Liver (tissue), 9 donors: ENCODE results near the gene OTOG. TPM values are rescaled to one million over a fixed set of nuclear protein-coding genes. Genes with fewer than 3 reads are reported as not detected.

ENCODE experiments used
- DNase-seq: peaks from one replicate; pipeline ENCODE4 v3.0.0-alpha.2; 2017; ENCODE audit warnings: low spot score
- H3K27ac ChIP-seq, 2 donors: one replicate each; pipeline ENCODE4 v1.7.0; 2013; ENCODE audit warnings: inconsistent platforms in 2 of 2, low read length in 2 of 2, control low read depth in 1 of 2, low read depth in 1 of 2, mild to moderate bottlenecking in 1 of 2
- H3K27me3 ChIP-seq, 4 donors: one replicate each; pipeline versions ENCODE4 v1.6.1 to v1.7.0; 2013; ENCODE audit warnings: low read length in 3 of 4, inconsistent platforms in 1 of 4, mild to moderate bottlenecking in 1 of 4, moderate library complexity in 1 of 4; ENCODE audit not compliant: control insufficient read depth in 4 of 4, insufficient read depth in 4 of 4
- H3K36me3 ChIP-seq, 4 donors: one replicate each; pipeline versions ENCODE4 v1.6.1 to v1.7.0; 2013; ENCODE audit warnings: low read length in 3 of 4, mild to moderate bottlenecking in 3 of 4, low read depth in 1 of 4, moderate library complexity in 1 of 4; ENCODE audit not compliant: control insufficient read depth in 4 of 4, insufficient read depth in 3 of 4
- H3K4me1 ChIP-seq, 4 donors: one replicate each; pipeline versions ENCODE4 v1.6.1 to v1.7.0; 2013; ENCODE audit warnings: low read length in 3 of 4, mild to moderate bottlenecking in 3 of 4, moderate library complexity in 1 of 4; ENCODE audit not compliant: control insufficient read depth in 4 of 4, insufficient read depth in 4 of 4
- H3K4me3 ChIP-seq, 3 donors: one replicate each; pipeline versions ENCODE4 v1.6.1 to v1.7.0; 2013; ENCODE audit warnings: low read length in 3 of 3, control low read depth in 1 of 3, low read depth in 1 of 3, mild to moderate bottlenecking in 1 of 3
- H3K9ac ChIP-seq, 2 donors: one replicate each; pipeline ENCODE4 v1.7.0; 2013; ENCODE audit warnings: low read length in 2 of 2, mild to moderate bottlenecking in 2 of 2, moderate library complexity in 2 of 2, control low read depth in 1 of 2, low read depth in 1 of 2
- H3K9me3 ChIP-seq, 4 donors: one replicate each; pipeline versions ENCODE4 v1.6.1 to v1.7.0; 2013; ENCODE audit warnings: low read length in 3 of 4; ENCODE audit not compliant: control insufficient read depth in 4 of 4
- EGR1 ChIP-seq, 2 donors: IDR thresholded peaks; 2 replicates each; pipeline ENCODE4 v1.6.1; 2016 to 2018; ENCODE audit warnings: antibody characterized with exemption in 2 of 2, low read depth in 2 of 2
- FOXA1 ChIP-seq: IDR thresholded peaks from 2 replicates; pipeline ENCODE4 v1.6.1; 2016; ENCODE audit warnings: antibody characterized with exemption
- FOXA2 ChIP-seq: IDR thresholded peaks from 2 replicates; pipeline ENCODE4 v1.6.1; 2016; ENCODE audit warnings: antibody characterized with exemption
- GABPA ChIP-seq, 2 donors: IDR thresholded peaks in 1 of 2; conservative IDR thresholded peaks in 1 of 2; 2 replicates each; pipeline ENCODE4 v1.6.1; 2016; ENCODE audit warnings: antibody characterized with exemption in 2 of 2, mild to moderate bottlenecking in 1 of 2, moderate library complexity in 1 of 2
- HNF4A ChIP-seq, 2 donors: conservative IDR thresholded peaks; 2 replicates each; pipeline ENCODE4 v1.6.1; 2016; ENCODE audit warnings: antibody characterized with exemption in 2 of 2, mild to moderate bottlenecking in 2 of 2
- HNF4G ChIP-seq: IDR thresholded peaks from 2 replicates; pipeline ENCODE4 v1.6.1; 2016; ENCODE audit warnings: antibody characterized with exemption
- JUND ChIP-seq, 2 donors: IDR thresholded peaks; 2 replicates each; pipeline ENCODE4 v1.6.1; 2016; ENCODE audit warnings: antibody characterized with exemption in 2 of 2
- RXRA ChIP-seq, 2 donors: IDR thresholded peaks; 2 replicates each; pipeline ENCODE4 v1.6.1; 2017 to 2018; ENCODE audit warnings: antibody characterized with exemption in 2 of 2, mild to moderate bottlenecking in 1 of 2
- SP1 ChIP-seq: IDR thresholded peaks from 2 replicates; pipeline ENCODE4 v1.6.1; 2018; ENCODE audit warnings: antibody characterized with exemption, mild to moderate bottlenecking
- TAF1 ChIP-seq: conservative IDR thresholded peaks from 2 replicates; pipeline ENCODE4 v1.6.1; 2016; ENCODE audit warnings: antibody characterized with exemption, mild to moderate bottlenecking
- YY1 ChIP-seq: IDR thresholded peaks from 2 replicates; pipeline ENCODE4 v1.6.1; 2016; ENCODE audit warnings: antibody characterized with exemption, mild to moderate bottlenecking
- WGBS: extraction: QIAGEN DNeasy Blood & Tissue Kit; methylation state at CpG from one replicate; pipeline ENCODE4 v1.1.7; 2013; 5-methylcytosine and 5-hydroxymethylcytosine counted together
- polyA plus RNA-seq, 2 donors: library from polyadenylated mRNA; stranded (reverse) in 1 of 2; unstranded in 1 of 2; fragments of 200-250 nt in 1 of 2; fragments of >200 nt in 1 of 2; fragmentation: Nextera tagmentation in 1 of 2; extraction: Ambion mirVana in 1 of 2; gene quantifications; one replicate each; pipeline versions ENCODE4 v1.2.1 to v1.2.3, GENCODE V29; 2013 to 2015
- total RNA-seq, 2 donors: library from RNA; depleted of rRNA; stranded (reverse); fragments of >200 nt; gene quantifications; one replicate each; pipeline ENCODE4 v1.2.3, GENCODE V29; 2014
- TF ChIP-seq, protein P1 (sequence below): IDR thresholded peaks from 2 replicates; pipeline ENCODE4 v1.6.1; 2016; ENCODE audit warnings: antibody characterized with exemption
- TF ChIP-seq, protein P2 (sequence below): IDR thresholded peaks from 2 replicates; pipeline ENCODE4 v1.6.1; 2016; ENCODE audit warnings: antibody characterized with exemption, mild to moderate bottlenecking
- TF ChIP-seq, protein P3 (sequence below): IDR thresholded peaks from 2 replicates; pipeline ENCODE4 v1.6.1; 2016; ENCODE audit warnings: antibody characterized with exemption
- TF ChIP-seq, protein P4 (sequence below): IDR thresholded peaks from 2 replicates; pipeline ENCODE4 v1.6.1; 2016; ENCODE audit warnings: antibody characterized with exemption
- donor health status: healthy.
- donor health status: healthy.
- donor health status: healthy.
- donor health status: healthy.
- donor health status: healthy.

OTOG gene, protein sequence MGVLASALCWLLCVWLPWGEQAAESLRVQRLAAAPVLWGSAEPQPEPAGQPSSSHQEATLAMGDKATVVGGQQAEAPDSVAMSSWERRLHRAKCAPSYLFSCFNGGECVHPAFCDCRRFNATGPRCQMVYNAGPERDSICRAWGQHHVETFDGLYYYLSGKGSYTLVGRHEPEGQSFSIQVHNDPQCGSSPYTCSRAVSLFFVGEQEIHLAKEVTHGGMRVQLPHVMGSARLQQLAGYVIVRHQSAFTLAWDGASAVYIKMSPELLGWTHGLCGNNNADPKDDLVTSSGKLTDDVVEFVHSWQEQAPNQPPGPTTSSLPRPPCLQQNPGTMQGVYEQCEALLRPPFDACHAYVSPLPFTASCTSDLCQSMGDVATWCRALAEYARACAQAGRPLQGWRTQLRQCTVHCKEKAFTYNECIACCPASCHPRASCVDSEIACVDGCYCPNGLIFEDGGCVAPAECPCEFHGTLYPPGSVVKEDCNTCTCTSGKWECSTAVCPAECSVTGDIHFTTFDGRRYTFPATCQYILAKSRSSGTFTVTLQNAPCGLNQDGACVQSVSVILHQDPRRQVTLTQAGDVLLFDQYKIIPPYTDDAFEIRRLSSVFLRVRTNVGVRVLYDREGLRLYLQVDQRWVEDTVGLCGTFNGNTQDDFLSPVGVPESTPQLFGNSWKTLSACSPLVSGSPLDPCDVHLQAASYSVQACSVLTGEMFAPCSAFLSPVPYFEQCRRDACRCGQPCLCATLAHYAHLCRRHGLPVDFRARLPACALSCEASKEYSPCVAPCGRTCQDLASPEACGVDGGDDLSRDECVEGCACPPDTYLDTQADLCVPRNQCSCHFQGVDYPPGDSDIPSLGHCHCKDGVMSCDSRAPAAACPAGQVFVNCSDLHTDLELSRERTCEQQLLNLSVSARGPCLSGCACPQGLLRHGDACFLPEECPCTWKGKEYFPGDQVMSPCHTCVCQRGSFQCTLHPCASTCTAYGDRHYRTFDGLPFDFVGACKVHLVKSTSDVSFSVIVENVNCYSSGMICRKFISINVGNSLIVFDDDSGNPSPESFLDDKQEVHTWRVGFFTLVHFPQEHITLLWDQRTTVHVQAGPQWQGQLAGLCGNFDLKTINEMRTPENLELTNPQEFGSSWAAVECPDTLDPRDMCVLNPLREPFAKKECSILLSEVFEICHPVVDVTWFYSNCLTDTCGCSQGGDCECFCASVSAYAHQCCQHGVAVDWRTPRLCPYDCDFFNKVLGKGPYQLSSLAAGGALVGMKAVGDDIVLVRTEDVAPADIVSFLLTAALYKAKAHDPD (N-terminal part only)
- not detected for total RNA-seq
- not detected for polyA plus RNA-seq

DNA sequence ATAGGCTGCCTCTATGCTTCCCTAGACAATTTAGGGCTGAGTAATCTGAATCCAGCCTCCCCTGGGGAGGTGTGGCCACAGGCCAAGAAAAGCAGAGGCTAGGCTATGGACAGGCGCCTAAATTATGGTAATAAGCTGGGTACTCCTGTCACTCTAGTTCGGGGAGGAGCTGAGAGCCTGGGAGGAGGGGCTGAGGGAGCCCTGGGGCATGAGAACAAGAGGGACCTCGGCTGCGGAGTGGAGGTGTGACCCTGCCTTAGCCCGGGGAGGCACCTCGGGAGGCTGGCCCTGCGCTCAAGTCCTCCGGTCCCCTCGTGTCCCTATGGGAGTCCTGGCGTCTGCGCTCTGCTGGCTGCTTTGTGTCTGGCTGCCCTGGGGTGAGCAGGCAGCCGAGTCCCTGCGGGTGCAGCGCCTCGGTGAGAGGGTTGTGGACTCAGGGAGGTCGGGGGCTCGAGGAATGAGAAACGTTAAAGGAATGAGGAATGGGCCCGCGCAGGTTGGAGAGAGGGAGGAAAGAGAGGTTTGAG lies at the start of gene OTOG:
OTOG (plus strand) TSS at position 209 of the 527 bp plus-strand sequence; CDS start at position 323, 114 bp downstream.
- no peak for DNase-seq
- WGBS: 15% methylated on average over 20 of the region's 20 CpGs
- no peak within 1 kb of the TSS for H3K9ac ChIP-seq

DNA sequence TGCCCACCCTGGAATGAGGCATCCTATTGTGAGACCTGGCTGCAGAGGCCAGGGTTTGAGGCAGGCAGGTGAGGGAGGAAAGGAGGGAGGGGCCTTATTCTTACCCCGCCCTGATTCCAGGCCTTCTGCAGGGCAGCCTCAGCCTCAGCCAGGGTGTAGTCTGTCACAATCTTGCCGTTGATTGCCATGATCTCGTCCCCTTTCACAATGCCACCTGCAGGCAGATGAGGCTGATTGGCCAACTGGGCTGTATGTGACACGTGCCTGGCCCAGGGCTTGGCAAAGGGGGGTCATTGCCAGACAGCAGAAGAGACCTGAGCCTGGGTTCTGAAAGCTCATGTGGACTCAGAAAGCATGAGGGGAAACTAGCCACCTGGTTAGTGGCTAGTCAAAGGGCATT lies 49.0 kb upstream of the OTOG start:
- no peak for DNase-seq
- H3K9ac ChIP-seq: no peak overlapping the region
- TF ChIP-seq HNF4G: no peak
- 44% methylated on average over 4 of the region's 4 CpGs for WGBS
- H3K36me3 ChIP-seq: no peaks in the 10 kb centered on the region
- H3K4me1 ChIP-seq: no peaks in the 10 kb centered on the region
- H3K27me3 ChIP-seq: no peaks in the 10 kb centered on the region
- no peak overlapping the region for H3K4me3 ChIP-seq
- H3K9me3 ChIP-seq: no peaks in the 10 kb centered on the region
- H3K27ac ChIP-seq: no peak overlapping the region

More for the DNA sequence above, at the start of gene OTOG:
- H3K9me3 ChIP-seq: no peaks in the 10 kb centered on the region
- H3K36me3 ChIP-seq: no peaks in the 10 kb centered on the region
- no peaks in the 10 kb centered on the region for H3K4me1 ChIP-seq
- no peak within 1 kb of the TSS for H3K27ac ChIP-seq
- H3K4me3 ChIP-seq: no peak within 1 kb of the TSS
- TF ChIP-seq, protein P1, sequence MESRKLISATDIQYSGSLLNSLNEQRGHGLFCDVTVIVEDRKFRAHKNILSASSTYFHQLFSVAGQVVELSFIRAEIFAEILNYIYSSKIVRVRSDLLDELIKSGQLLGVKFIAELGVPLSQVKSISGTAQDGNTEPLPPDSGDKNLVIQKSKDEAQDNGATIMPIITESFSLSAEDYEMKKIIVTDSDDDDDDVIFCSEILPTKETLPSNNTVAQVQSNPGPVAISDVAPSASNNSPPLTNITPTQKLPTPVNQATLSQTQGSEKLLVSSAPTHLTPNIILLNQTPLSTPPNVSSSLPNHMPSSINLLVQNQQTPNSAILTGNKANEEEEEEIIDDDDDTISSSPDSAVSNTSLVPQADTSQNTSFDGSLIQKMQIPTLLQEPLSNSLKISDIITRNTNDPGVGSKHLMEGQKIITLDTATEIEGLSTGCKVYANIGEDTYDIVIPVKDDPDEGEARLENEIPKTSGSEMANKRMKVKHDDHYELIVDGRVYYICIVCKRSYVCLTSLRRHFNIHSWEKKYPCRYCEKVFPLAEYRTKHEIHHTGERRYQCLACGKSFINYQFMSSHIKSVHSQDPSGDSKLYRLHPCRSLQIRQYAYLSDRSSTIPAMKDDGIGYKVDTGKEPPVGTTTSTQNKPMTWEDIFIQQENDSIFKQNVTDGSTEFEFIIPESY: no peak
- TF ChIP-seq GABPA (IDR thresholded peaks at IDR 0.05 in 1 of 2, conservative IDR thresholded peaks at IDR 0.05 in 1 of 2) (no peak), HNF4A (conservative IDR thresholded peaks at IDR 0.05) (no peak), FOXA1 (no peak), YY1 (no peak), EGR1 (IDR thresholded peaks at IDR 0.05; ENCODE audit: low read depth in 2 of 2) (no peak)
- no peaks in the 10 kb centered on the region for H3K27me3 ChIP-seq

DNA sequence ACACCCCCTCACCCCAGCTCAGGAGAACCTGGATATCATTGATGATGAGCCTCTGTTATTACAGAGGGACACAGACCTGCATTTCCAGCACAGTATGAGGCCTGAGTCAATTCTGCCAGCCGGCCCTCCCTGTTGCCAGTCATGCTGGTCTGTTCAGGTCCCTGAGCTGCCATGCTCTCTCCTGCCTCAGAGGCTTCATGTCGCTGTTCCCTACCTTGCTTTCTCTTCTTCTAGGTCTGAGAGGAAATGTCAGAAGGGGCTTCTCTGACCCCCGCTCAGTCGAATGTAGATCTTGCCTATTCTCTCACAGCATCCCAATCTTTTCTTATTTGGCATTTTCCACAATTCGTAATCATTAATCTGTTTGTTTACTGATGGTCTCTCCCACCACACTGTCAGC lies 48.6 kb upstream of the OTOG start:
- Histone ChIP-seq H3K9me3 (no peaks in the 10 kb centered on the region), H3K4me3 (no peak overlapping the region), H3K36me3 (no peaks in the 10 kb centered on the region), H3K27me3 (no peaks in the 10 kb centered on the region), H3K27ac (no peak overlapping the region), H3K4me1 (no peaks in the 10 kb centered on the region), H3K9ac (no peak overlapping the region)
- DNase-seq: no peak
- WGBS: 76% methylated on average over 5 of the region's 5 CpGs
- no peak for TF ChIP-seq JUND (IDR thresholded peaks at IDR 0.05)
- no peak for TF ChIP-seq GABPA (IDR thresholded peaks at IDR 0.05 in 1 of 2, conservative IDR thresholded peaks at IDR 0.05 in 1 of 2)
- TF ChIP-seq FOXA2: no peak
- no peak for TF ChIP-seq YY1
- TF ChIP-seq, protein P2, sequence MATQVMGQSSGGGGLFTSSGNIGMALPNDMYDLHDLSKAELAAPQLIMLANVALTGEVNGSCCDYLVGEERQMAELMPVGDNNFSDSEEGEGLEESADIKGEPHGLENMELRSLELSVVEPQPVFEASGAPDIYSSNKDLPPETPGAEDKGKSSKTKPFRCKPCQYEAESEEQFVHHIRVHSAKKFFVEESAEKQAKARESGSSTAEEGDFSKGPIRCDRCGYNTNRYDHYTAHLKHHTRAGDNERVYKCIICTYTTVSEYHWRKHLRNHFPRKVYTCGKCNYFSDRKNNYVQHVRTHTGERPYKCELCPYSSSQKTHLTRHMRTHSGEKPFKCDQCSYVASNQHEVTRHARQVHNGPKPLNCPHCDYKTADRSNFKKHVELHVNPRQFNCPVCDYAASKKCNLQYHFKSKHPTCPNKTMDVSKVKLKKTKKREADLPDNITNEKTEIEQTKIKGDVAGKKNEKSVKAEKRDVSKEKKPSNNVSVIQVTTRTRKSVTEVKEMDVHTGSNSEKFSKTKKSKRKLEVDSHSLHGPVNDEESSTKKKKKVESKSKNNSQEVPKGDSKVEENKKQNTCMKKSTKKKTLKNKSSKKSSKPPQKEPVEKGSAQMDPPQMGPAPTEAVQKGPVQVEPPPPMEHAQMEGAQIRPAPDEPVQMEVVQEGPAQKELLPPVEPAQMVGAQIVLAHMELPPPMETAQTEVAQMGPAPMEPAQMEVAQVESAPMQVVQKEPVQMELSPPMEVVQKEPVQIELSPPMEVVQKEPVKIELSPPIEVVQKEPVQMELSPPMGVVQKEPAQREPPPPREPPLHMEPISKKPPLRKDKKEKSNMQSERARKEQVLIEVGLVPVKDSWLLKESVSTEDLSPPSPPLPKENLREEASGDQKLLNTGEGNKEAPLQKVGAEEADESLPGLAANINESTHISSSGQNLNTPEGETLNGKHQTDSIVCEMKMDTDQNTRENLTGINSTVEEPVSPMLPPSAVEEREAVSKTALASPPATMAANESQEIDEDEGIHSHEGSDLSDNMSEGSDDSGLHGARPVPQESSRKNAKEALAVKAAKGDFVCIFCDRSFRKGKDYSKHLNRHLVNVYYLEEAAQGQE: no peak
- TF ChIP-seq SP1: no peak
- TF ChIP-seq, protein P1: no peak
- no peak for TF ChIP-seq HNF4G
- no peak for TF ChIP-seq RXRA (IDR thresholded peaks at IDR 0.05)
- no peak for TF ChIP-seq TAF1
- TF ChIP-seq, protein P3, sequence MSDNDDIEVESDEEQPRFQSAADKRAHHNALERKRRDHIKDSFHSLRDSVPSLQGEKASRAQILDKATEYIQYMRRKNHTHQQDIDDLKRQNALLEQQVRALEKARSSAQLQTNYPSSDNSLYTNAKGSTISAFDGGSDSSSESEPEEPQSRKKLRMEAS: no peak
- no peak for TF ChIP-seq FOXA1
- TF ChIP-seq EGR1 (IDR thresholded peaks at IDR 0.05; ENCODE audit: low read depth in 2 of 2): no peak
- TF ChIP-seq, protein P4, sequence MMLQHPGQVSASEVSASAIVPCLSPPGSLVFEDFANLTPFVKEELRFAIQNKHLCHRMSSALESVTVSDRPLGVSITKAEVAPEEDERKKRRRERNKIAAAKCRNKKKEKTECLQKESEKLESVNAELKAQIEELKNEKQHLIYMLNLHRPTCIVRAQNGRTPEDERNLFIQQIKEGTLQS: no peak
